ENCODE data around the gene XYLT1. TPM values are rescaled to one million over a fixed set of nuclear protein-coding genes. Genes with fewer than 3 reads are reported as not detected.

XYLT1 gene
- total RNA-seq, 2 donors from 2014 or later: 15.0 to 18.3 TPM

GRCh38 chr16:17246974-17247732 is 223.6 kb downstream of the XYLT1 start:
- Histone ChIP-seq H3K27ac (no peak overlapping the region), H3K4me1 (no peaks in the 10 kb centered on the region), H3K36me3 (no peaks in the 10 kb centered on the region), H3K9me3 (no peaks in the 10 kb centered on the region), H3K4me3 (no peak overlapping the region), H3K9ac (ENCODE audit: low read depth in 2 of 2, low read length in 2 of 2) (no peak overlapping the region), H3K27me3 (no peaks in the 10 kb centered on the region)
- DNase-seq: no peak
- intact Hi-C loops (cut with DNase I): no loop called here
- no peak for TF ChIP-seq CTCF (IDR thresholded peaks at IDR 0.05)

- Histone ChIP-seq H3K9me3 (no peaks in the 10 kb centered on the region), H3K9ac (ENCODE audit: low read depth in 2 of 2, low read length in 2 of 2) (no peak overlapping the region), H3K4me1 (no peaks in the 10 kb centered on the region), H3K36me3 (no peaks in the 10 kb centered on the region), H3K4me3 (no peak overlapping the region), H3K27ac (no peak overlapping the region), H3K27me3 (no peaks in the 10 kb centered on the region)
- DNase-seq: no peak
- intact Hi-C loops (cut with DNase I): no loop called here
- TF ChIP-seq CTCF (IDR thresholded peaks at IDR 0.05): no peak
These were observed 224.4 kb downstream of the XYLT1 start for GRCh38 chr16:17246268-17246885.

- intact Hi-C loops (cut with DNase I): no loop called here
- Histone ChIP-seq H3K27ac (no peak overlapping the region), H3K4me1 (no peaks in the 10 kb centered on the region), H3K36me3 (no peaks in the 10 kb centered on the region), H3K4me3 (no peak overlapping the region), H3K27me3 (no peaks in the 10 kb centered on the region), H3K9ac (ENCODE audit: low read depth in 2 of 2, low read length in 2 of 2) (no peak overlapping the region), H3K9me3 (no peaks in the 10 kb centered on the region)
- DNase-seq: no peak
- TF ChIP-seq CTCF (IDR thresholded peaks at IDR 0.05): no peak
These were observed 225.0 kb downstream of the XYLT1 start for GRCh38 chr16:17245776-17246175.

- DNase-seq: no peak
- no peak overlapping the region for H3K4me3 ChIP-seq
- no peaks in the 10 kb centered on the region for H3K4me1 ChIP-seq
- no peaks in the 10 kb centered on the region for H3K9me3 ChIP-seq
- no peak overlapping the region for H3K27ac ChIP-seq
- intact Hi-C loops (cut with DNase I): no loop called here
- H3K36me3 ChIP-seq: no peaks in the 10 kb centered on the region
- H3K27me3 ChIP-seq: no peaks in the 10 kb centered on the region
- no peak for TF ChIP-seq CTCF (IDR thresholded peaks at IDR 0.05)
- H3K9ac ChIP-seq (ENCODE audit: low read depth in 2 of 2, low read length in 2 of 2): no peak overlapping the region
These were observed 225.7 kb downstream of the XYLT1 start for GRCh38 chr16:17244872-17245551.

- Histone ChIP-seq H3K9me3 (no peaks in the 10 kb centered on the region), H3K9ac (ENCODE audit: low read depth in 2 of 2, low read length in 2 of 2) (no peak overlapping the region), H3K27me3 (no peaks in the 10 kb centered on the region), H3K36me3 (no peaks in the 10 kb centered on the region), H3K4me1 (no peaks in the 10 kb centered on the region), H3K4me3 (no peak overlapping the region), H3K27ac (no peak overlapping the region)
- TF ChIP-seq CTCF (IDR thresholded peaks at IDR 0.05): no peak
- intact Hi-C loops (cut with DNase I): no loop called here
- DNase-seq: no peak
These were observed 229.4 kb downstream of the XYLT1 start for GRCh38 chr16:17241264-17241835.
